MM.1S (cell line): Measurements from ENCODE around the gene HOXB2.

Experiments
- DNase-seq: peaks from one replicate; pipeline ENCODE4 v3.0.0-alpha.2; 2015
- H2AFZ ChIP-seq: fragments of 300-600 bp; sonication (generic); 2 replicates; pipeline ENCODE4 v1.6.0; 2016; ENCODE audit warnings: antibody characterized with exemption, low read length
- H3F3A ChIP-seq: fragments of 300-600 bp; sonication (generic); 2 replicates; pipeline ENCODE4 v1.6.1; 2016; ENCODE audit warnings: mild to moderate bottlenecking, antibody characterized with exemption, low read length, moderate library complexity, mixed read lengths; ENCODE audit not compliant: insufficient read depth
- H3K27ac ChIP-seq: fragments of 300-600 bp; sonication (generic); 2 replicates; pipeline ENCODE4 v1.5.1; 2016; ENCODE audit warnings: mild to moderate bottlenecking, low read length
- H3K27me3 ChIP-seq: fragments of 300-600 bp; sonication (generic); replicated peaks from 2 replicates; pipeline ENCODE4 v1.6.0; 2016; ENCODE audit warnings: low read length; ENCODE audit not compliant: insufficient read depth
- H3K36me3 ChIP-seq: fragments of 300-600 bp; sonication (generic); replicated peaks from 2 replicates; pipeline ENCODE4 v1.6.1; 2016; ENCODE audit warnings: mild to moderate bottlenecking, low read length, mixed read lengths; ENCODE audit not compliant: insufficient read depth
- H3K4me1 ChIP-seq: fragments of 300-600 bp; sonication (generic); 2 replicates; pipeline ENCODE4 v1.6.1; 2016; ENCODE audit warnings: low read length, mixed read lengths
- H3K4me2 ChIP-seq: fragments of 300-600 bp; sonication (generic); 2 replicates; pipeline ENCODE4 v1.6.0; 2016; ENCODE audit warnings: low read depth, low read length
- H3K4me3 ChIP-seq: fragments of 300-600 bp; sonication (generic); 2 replicates; pipeline ENCODE4 v1.5.1; 2016; ENCODE audit warnings: low read length, mixed read lengths
- H3K79me2 ChIP-seq: fragments of 300-600 bp; sonication (generic); 2 replicates; pipeline ENCODE4 v1.6.1; 2016; ENCODE audit warnings: mixed run types, low read length, mixed read lengths
- H3K9ac ChIP-seq: fragments of 300-600 bp; sonication (generic); 2 replicates; pipeline ENCODE4 v1.6.1; 2016; ENCODE audit warnings: low read length, mixed read lengths
- H3K9me2 ChIP-seq: fragments of 300-600 bp; sonication (generic); replicated peaks from 2 replicates; pipeline ENCODE4 v1.6.1; 2016; ENCODE audit warnings: mild to moderate bottlenecking, low read length, mixed read lengths; ENCODE audit not compliant: insufficient read depth
- H3K9me3 ChIP-seq: fragments of 300-600 bp; sonication (generic); replicated peaks from 2 replicates; pipeline ENCODE4 v1.6.1; 2016; ENCODE audit warnings: mild to moderate bottlenecking, low read length, mixed read lengths; ENCODE audit not compliant: insufficient read depth
- H4K20me1 ChIP-seq: fragments of 300-600 bp; sonication (generic); 2 replicates; pipeline ENCODE4 v1.6.1; 2016; ENCODE audit warnings: mild to moderate bottlenecking, low read length, moderate library complexity, mixed read lengths; ENCODE audit not compliant: insufficient read depth
- CTCF ChIP-seq: fragments of 300-600 bp; sonication (generic); IDR thresholded peaks from 2 replicates; pipeline ENCODE4 v1.5.1; 2016; ENCODE audit warnings: antibody characterized with exemption, low read length, mixed read lengths
- EZH2 ChIP-seq: fragments of 300-600 bp; sonication (generic); optimal IDR thresholded peaks from 2 replicates; pipeline ENCODE3; 2017; ENCODE audit warnings: low read depth, mild to moderate bottlenecking, antibody characterized with exemption, low read length, mixed read lengths
- EZH2phosphoT487 ChIP-seq: fragments of 300-600 bp; sonication (generic); IDR thresholded peaks from 2 replicates; pipeline ENCODE4 v1.6.1; 2018; ENCODE audit warnings: antibody characterized with exemption, low read length

HOXB2 gene

GRCh38 chr17:48527547-48527932 is 17.4 kb downstream of the HOXB2 start:
- no peaks in the 10 kb centered on the region for H3K79me2 ChIP-seq
- no peaks in the 10 kb centered on the region for H3K27me3 ChIP-seq
- H3K36me3 ChIP-seq, result no peaks in the 10 kb centered on the region
- H3F3A ChIP-seq, result no peaks in the 10 kb centered on the region
- DNase-seq, result no peak
- no peaks in the 10 kb centered on the region for H3K4me1 ChIP-seq
- H3K4me2 ChIP-seq, result no peak overlapping the region
- no peak overlapping the region for H3K27ac ChIP-seq
- H4K20me1 ChIP-seq, result no peaks in the 10 kb centered on the region
- TF ChIP-seq EZH2phosphoT487 (no peak), CTCF (no peak), EZH2 (no peak)
- H3K9me3 ChIP-seq, result no peaks in the 10 kb centered on the region
- H3K9me2 ChIP-seq, result no peaks in the 10 kb centered on the region
- H3K4me3 ChIP-seq, result no peak overlapping the region
- H2AFZ ChIP-seq, result no peak overlapping the region
- no peak overlapping the region for H3K9ac ChIP-seq

- no peak overlapping the region for H3K4me2 ChIP-seq
- H3K36me3 ChIP-seq, result no peaks in the 10 kb centered on the region
- H3K27me3 ChIP-seq, result no peaks in the 10 kb centered on the region
- TF ChIP-seq EZH2, result no peak
- no peak for TF ChIP-seq EZH2phosphoT487
- TF ChIP-seq CTCF, result no peak
- no peak overlapping the region for H3K4me3 ChIP-seq
- H3K9me3 ChIP-seq, result no peaks in the 10 kb centered on the region
- no peak overlapping the region for H3K9ac ChIP-seq
- H3K27ac ChIP-seq, result no peak overlapping the region
- no peaks in the 10 kb centered on the region for H4K20me1 ChIP-seq
- H3K9me2 ChIP-seq, result no peaks in the 10 kb centered on the region
- H3K4me1 ChIP-seq, result no peaks in the 10 kb centered on the region
- H2AFZ ChIP-seq, result no peak overlapping the region
- H3K79me2 ChIP-seq, result no peaks in the 10 kb centered on the region
- no peaks in the 10 kb centered on the region for H3F3A ChIP-seq
- DNase-seq, result no peak
Observed at GRCh38 chr17:48526608-48527546, 18.0 kb downstream of the HOXB2 start.

- no peaks in the 10 kb centered on the region for H3K9me2 ChIP-seq
- H3K27ac ChIP-seq, result no peak overlapping the region
- no peaks in the 10 kb centered on the region for H3K79me2 ChIP-seq
- no peak overlapping the region for H3K4me3 ChIP-seq
- H3K36me3 ChIP-seq, result no peaks in the 10 kb centered on the region
- H4K20me1 ChIP-seq, result no peaks in the 10 kb centered on the region
- DNase-seq, result no peak
- H3K9me3 ChIP-seq, result no peaks in the 10 kb centered on the region
- TF ChIP-seq EZH2 (no peak), EZH2phosphoT487 (no peak), CTCF (no peak; the same call in 1 of the 2 replicates)
- no peak overlapping the region for H2AFZ ChIP-seq
- H3K27me3 ChIP-seq, result no peaks in the 10 kb centered on the region
- no peak overlapping the region for H3K4me2 ChIP-seq
- no peaks in the 10 kb centered on the region for H3F3A ChIP-seq
- H3K4me1 ChIP-seq, result peaks cover 2% of the 10 kb centered on the region; the same call in 1 of the 2 replicates
- no peak overlapping the region for H3K9ac ChIP-seq
Observed at GRCh38 chr17:48523010-48523409, 21.9 kb downstream of the HOXB2 start.
